Choroid plexus epithelial cell (primary cell): Measurements from ENCODE around the gene CYB5RL.

ENCODE experiments used
- DNase-seq: peaks from one replicate; pipeline ENCODE4 v3.0.0-alpha.2; 2010; ENCODE audit warnings: low read depth
- H3K4me3 ChIP-seq: 2 replicates; pipeline ENCODE4 v1.5.1; 2011; ENCODE audit warnings: low read depth, mild to moderate bottlenecking, control low read depth, low read length, moderate library complexity
- CTCF ChIP-seq: conservative IDR thresholded peaks from 2 replicates; pipeline ENCODE4 v1.5.1; 2011; ENCODE audit warnings: low read depth, mild to moderate bottlenecking, control low read depth, inconsistent platforms, low read length, moderate library complexity

The CYB5RL gene

GRCh38 chr1:54188291-54188690, 11.5 kb downstream of the CYB5RL start:
- no peak for DNase-seq
- no peak overlapping the region for H3K4me3 ChIP-seq
- TF ChIP-seq CTCF: no peak

GRCh38 chr1:54186056-54186455, 13.8 kb downstream of the CYB5RL start:
- no peak for DNase-seq
- H3K4me3 ChIP-seq: no peak overlapping the region
- TF ChIP-seq CTCF: no peak

GRCh38 chr1:54180701-54181360, 19.0 kb downstream of the CYB5RL start:
- no peak for TF ChIP-seq CTCF
- no peak for DNase-seq
- H3K4me3 ChIP-seq: no peak overlapping the region

GRCh38 chr1:54178296-54179070, 21.3 kb downstream of the CYB5RL start:
- no peak for DNase-seq
- H3K4me3 ChIP-seq: no peak overlapping the region
- TF ChIP-seq CTCF: no peak

- TF ChIP-seq CTCF: no peak
- DNase-seq: no peak
- H3K4me3 ChIP-seq: no peak overlapping the region
Observed at GRCh38 chr1:54177726-54178125, 22.1 kb downstream of the CYB5RL start.

GRCh38 chr1:54176621-54177327, 23.1 kb downstream of the CYB5RL start:
- DNase-seq: peak; percentile 70
- H3K4me3 ChIP-seq: no peak overlapping the region
- TF ChIP-seq CTCF: no peak
